Colonic mucosa (tissue), 4 donors: Measurements from ENCODE around the gene GFRA3. TPM values are rescaled to one million over a fixed set of nuclear protein-coding genes. Genes with fewer than 3 reads are reported as not detected.

Experiments
- DNase-seq: peaks from one replicate; pipeline ENCODE4 v3.0.0-alpha.2; 2020
- H3K27ac ChIP-seq: fragments of 200-600 bp; one replicate; pipeline ENCODE4 v1.8.0; 2021
- H3K27me3 ChIP-seq: fragments of 200-600 bp; one replicate; pipeline ENCODE4 v1.8.0; 2021
- H3K36me3 ChIP-seq: fragments of 200-600 bp; one replicate; pipeline ENCODE4 v1.8.0; 2021
- H3K4me1 ChIP-seq: fragments of 200-600 bp; one replicate; pipeline ENCODE4 v1.8.0; 2021; ENCODE audit warnings: mild to moderate bottlenecking
- H3K4me3 ChIP-seq: fragments of 200-600 bp; one replicate; pipeline ENCODE4 v1.8.0; 2021
- H3K9ac ChIP-seq, 2 donors: one replicate each; pipeline ENCODE4 v1.7.0; 2013; ENCODE audit warnings: control low read depth in 2 of 2, low read depth in 2 of 2, low read length in 2 of 2
- H3K9me3 ChIP-seq: fragments of 200-600 bp; one replicate; pipeline ENCODE4 v1.8.0; 2021
- CTCF ChIP-seq: fragments of 200-600 bp; IDR thresholded peaks from one replicate; pipeline ENCODE4 v1.8.0; 2022; ENCODE audit warnings: antibody characterized with exemption, mild to moderate bottlenecking
- intact Hi-C: fragments of 100-400 bp; cut with DNase I; formaldehyde crosslinking; loops from one replicate; pipeline ENCODE4 v1.14.1; 2022
- total RNA-seq, 2 donors: library from RNA; stranded (reverse); fragmentation: NEBNext Ultra II Directional in 1 of 2; extraction: Animal tissue kit (Norgen Biotek cat#: 25700) in 1 of 2; gene quantifications; one replicate each; pipeline ENCODE4 v1.2.1, GENCODE V29; 2021
- donor health status: healthy.
- donor health status: DM: no; HTN: no; CAD: no.
- donor health status: DM: no; HTN: no; CAD: no.

GFRA3 gene
- total RNA-seq, 2 donors from 2014 or later, result 0.72 to 1.8 TPM

GRCh38 chr5:138246334-138246733 lies 28.1 kb downstream of the GFRA3 start:
- peaks cover 12% of the 10 kb centered on the region for H3K27me3 ChIP-seq
- no peaks in the 10 kb centered on the region for H3K9me3 ChIP-seq
- DNase-seq, result no peak
- no peaks in the 10 kb centered on the region for H3K36me3 ChIP-seq
- no peak overlapping the region for H3K4me3 ChIP-seq
- no peak for TF ChIP-seq CTCF
- intact Hi-C loops, result no loop called here
- no peaks in the 10 kb centered on the region for H3K4me1 ChIP-seq
- no peak overlapping the region for H3K9ac ChIP-seq
- H3K27ac ChIP-seq, result no peak overlapping the region

- no peaks in the 10 kb centered on the region for H3K9me3 ChIP-seq
- no peak for TF ChIP-seq CTCF
- H3K36me3 ChIP-seq, result no peaks in the 10 kb centered on the region
- peaks cover 18% of the 10 kb centered on the region for H3K27me3 ChIP-seq
- DNase-seq, result no peak
- intact Hi-C loops, result no loop called here
- H3K4me3 ChIP-seq, result no peak overlapping the region
- no peak overlapping the region for H3K9ac ChIP-seq
- H3K4me1 ChIP-seq, result no peaks in the 10 kb centered on the region
- H3K27ac ChIP-seq, result no peak overlapping the region
These were observed 28.7 kb downstream of the GFRA3 start for GRCh38 chr5:138245717-138246116.

- H3K27me3 ChIP-seq, result peaks cover 28% of the 10 kb centered on the region
- no peak overlapping the region for H3K9ac ChIP-seq
- no peak for DNase-seq
- H3K27ac ChIP-seq, result no peak overlapping the region
- TF ChIP-seq CTCF, result no peak
- H3K36me3 ChIP-seq, result no peaks in the 10 kb centered on the region
- intact Hi-C loops, result no loop called here
- no peaks in the 10 kb centered on the region for H3K4me1 ChIP-seq
- no peak overlapping the region for H3K4me3 ChIP-seq
- H3K9me3 ChIP-seq, result no peaks in the 10 kb centered on the region
These were observed 30.6 kb downstream of the GFRA3 start for GRCh38 chr5:138243794-138244193.

- intact Hi-C loops, result no loop called here
- Histone ChIP-seq H3K36me3 (no peaks in the 10 kb centered on the region), H3K9ac (peak overlapping the region in 1 of 2 donors; percentile 30), H3K27ac (no peak overlapping the region), H3K4me1 (no peaks in the 10 kb centered on the region), H3K4me3 (peak overlapping the region; percentile 35), H3K9me3 (no peaks in the 10 kb centered on the region), H3K27me3 (peaks cover 28% of the 10 kb centered on the region)
- no peak for DNase-seq
- TF ChIP-seq CTCF, result no peak
These were observed 32.5 kb downstream of the GFRA3 start for GRCh38 chr5:138241688-138242571.

- Histone ChIP-seq H3K4me3 (no peak overlapping the region), H3K27me3 (peaks cover 28% of the 10 kb centered on the region), H3K9ac (no peak overlapping the region), H3K4me1 (no peaks in the 10 kb centered on the region), H3K27ac (no peak overlapping the region), H3K36me3 (no peaks in the 10 kb centered on the region), H3K9me3 (no peaks in the 10 kb centered on the region)
- no peak for TF ChIP-seq CTCF
- intact Hi-C loops, result no loop called here
- no peak for DNase-seq
These were observed 33.6 kb downstream of the GFRA3 start for GRCh38 chr5:138240650-138241385.
